Mesothelial cell of epicardium (in vitro differentiated cells): ENCODE measurements around the gene MRPS23. TPM values are rescaled to one million over a fixed set of nuclear protein-coding genes. Genes with fewer than 3 reads are reported as not detected.

Source experiments
- DNase-seq, 2 experiments: peaks; one replicate each; pipeline ENCODE4 v3.0.0; 2021; ENCODE audit warnings: low spot score in 2 of 2; ENCODE audit not compliant: unreplicated experiment in 2 of 2
- H3K27ac Mint-ChIP-seq: 2 replicates; pipeline ENCODE4 v1.8.0; 2021; ENCODE audit warnings: mixed read lengths
- H3K27me3 Mint-ChIP-seq: 2 replicates; pipeline ENCODE4 v1.8.0; 2021; ENCODE audit warnings: low read depth, mixed read lengths
- H3K36me3 Mint-ChIP-seq: 2 replicates; pipeline ENCODE4 v1.8.0; 2021; ENCODE audit warnings: mixed read lengths
- H3K4me1 Mint-ChIP-seq: 2 replicates; pipeline ENCODE4 v1.8.0; 2021; ENCODE audit warnings: mixed read lengths
- H3K4me3 Mint-ChIP-seq: 2 replicates; pipeline ENCODE4 v1.8.0; 2021; ENCODE audit warnings: mild to moderate bottlenecking, moderate library complexity, mixed read lengths
- H3K9me3 Mint-ChIP-seq: 2 replicates; pipeline ENCODE4 v1.8.0; 2021; ENCODE audit warnings: mixed read lengths
- total RNA-seq: library from RNA; stranded (reverse); gene quantifications from 3 replicates; pipeline ENCODE4 v1.2.1, GENCODE V29; 2021
- TF ChIP-seq, protein P1 (sequence below): fragments of 200-600 bp; sonication (generic); IDR thresholded peaks from one replicate; pipeline ENCODE4 v1.5.0; 2021; ENCODE audit warnings: antibody characterized with exemption; ENCODE audit not compliant: unreplicated experiment

MRPS23 gene
- total RNA-seq, 1 donor from 2014 or later, result 42.1 TPM

DNA sequence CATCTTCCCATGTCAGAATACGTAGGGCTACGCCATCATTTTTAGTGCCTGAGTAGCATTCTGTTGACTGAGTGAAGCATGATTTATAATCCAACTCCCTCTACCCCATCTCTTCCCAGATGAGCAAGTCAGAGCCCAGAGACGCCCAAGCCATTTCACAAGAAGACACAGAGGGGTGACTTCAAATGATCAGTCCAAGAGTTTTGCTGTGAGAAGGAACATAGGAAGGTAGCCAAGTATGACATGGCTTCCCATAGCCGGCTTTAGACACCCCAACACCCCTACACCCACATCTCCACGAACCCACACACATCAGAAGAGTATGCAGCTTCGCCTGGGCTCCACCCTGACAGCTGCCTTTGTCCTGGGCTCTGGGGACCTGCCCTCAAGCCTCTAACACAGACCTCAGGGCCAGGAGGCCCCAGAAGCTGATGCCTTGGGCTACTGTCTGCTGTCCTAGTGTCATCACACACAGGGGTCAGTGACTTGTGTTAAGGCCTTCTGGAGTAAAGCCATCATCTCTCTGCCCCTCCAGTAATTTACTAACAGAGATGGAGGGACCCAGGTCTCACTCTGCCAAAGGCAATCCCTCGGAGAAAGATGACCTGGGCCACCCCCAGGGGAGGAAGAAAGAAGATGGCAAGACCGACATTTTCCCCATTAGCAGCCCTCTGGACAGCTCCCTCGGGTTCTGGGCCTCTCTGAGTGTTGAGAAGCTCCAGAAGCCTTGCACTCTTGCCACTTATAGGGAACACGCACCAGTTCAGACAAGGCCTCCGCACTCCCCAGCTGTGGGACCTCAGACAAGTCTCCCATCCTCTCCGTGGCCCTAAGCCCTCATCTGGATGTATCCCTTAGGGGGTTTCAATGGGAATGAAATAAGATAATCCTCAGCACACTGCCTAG is 38.7 kb upstream of the MRPS23 start:
- H3K9me3 Mint-ChIP-seq, result no peaks in the 10 kb centered on the region

DNA sequence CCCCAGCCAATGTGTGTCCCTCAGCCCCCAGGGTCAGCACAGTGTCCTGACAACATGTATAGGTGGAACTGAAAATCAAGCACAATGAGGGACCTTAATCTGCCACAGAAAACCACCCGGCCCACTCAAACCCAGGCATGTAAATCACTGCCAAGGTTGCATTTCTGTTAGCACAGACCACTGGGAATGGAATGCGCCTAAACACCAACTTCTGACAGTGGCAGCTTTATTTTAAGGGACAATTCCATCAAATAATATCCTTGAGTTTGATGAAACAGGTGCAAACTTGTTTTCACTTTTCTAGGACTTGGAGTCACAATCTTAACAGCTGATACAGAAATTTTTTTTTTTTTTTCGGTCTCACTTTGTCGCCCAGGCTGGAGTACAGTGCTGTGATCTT is 37.3 kb upstream of the MRPS23 start:
- peaks cover 11% of the 10 kb centered on the region for H3K36me3 Mint-ChIP-seq
- H3K4me3 Mint-ChIP-seq, result no peak overlapping the region
- TF ChIP-seq, protein P1, sequence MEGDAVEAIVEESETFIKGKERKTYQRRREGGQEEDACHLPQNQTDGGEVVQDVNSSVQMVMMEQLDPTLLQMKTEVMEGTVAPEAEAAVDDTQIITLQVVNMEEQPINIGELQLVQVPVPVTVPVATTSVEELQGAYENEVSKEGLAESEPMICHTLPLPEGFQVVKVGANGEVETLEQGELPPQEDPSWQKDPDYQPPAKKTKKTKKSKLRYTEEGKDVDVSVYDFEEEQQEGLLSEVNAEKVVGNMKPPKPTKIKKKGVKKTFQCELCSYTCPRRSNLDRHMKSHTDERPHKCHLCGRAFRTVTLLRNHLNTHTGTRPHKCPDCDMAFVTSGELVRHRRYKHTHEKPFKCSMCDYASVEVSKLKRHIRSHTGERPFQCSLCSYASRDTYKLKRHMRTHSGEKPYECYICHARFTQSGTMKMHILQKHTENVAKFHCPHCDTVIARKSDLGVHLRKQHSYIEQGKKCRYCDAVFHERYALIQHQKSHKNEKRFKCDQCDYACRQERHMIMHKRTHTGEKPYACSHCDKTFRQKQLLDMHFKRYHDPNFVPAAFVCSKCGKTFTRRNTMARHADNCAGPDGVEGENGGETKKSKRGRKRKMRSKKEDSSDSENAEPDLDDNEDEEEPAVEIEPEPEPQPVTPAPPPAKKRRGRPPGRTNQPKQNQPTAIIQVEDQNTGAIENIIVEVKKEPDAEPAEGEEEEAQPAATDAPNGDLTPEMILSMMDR, result no peak
- no peaks in the 10 kb centered on the region for H3K9me3 Mint-ChIP-seq
- H3K27ac Mint-ChIP-seq, result no peak overlapping the region
- H3K27me3 Mint-ChIP-seq, result no peaks in the 10 kb centered on the region
- DNase-seq, result no peak
- peaks cover 19% of the 10 kb centered on the region for H3K4me1 Mint-ChIP-seq

More for the DNA sequence above, 38.7 kb upstream of the MRPS23 start:
- no peak for DNase-seq
- H3K4me3 Mint-ChIP-seq, result no peak overlapping the region
- TF ChIP-seq, protein P1, result no peak
- H3K27me3 Mint-ChIP-seq, result no peaks in the 10 kb centered on the region
- H3K36me3 Mint-ChIP-seq, result peaks cover 8% of the 10 kb centered on the region
- peak overlapping the region; percentile 11 for H3K27ac Mint-ChIP-seq
- peaks cover 22% of the 10 kb centered on the region for H3K4me1 Mint-ChIP-seq

DNA sequence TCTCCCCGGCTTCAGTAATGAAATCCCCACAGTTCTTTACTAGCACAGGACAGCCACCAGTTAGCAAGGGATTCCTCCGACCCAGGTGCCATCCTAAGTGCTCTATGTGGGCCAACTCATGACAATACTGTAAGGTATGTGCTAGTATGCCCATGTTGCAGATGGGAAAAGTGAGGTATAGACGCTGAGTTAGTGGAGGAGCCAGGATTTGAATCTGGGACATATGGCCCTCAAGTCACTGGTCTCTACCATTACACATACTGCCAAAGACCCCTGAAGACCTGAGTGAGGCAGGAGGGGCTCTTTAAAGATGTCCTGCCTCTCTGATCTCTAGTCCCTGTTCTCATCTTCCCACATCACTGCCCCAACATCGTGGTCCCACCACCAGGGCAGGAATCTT is 36.2 kb upstream of the MRPS23 start:
- peaks cover 11% of the 10 kb centered on the region for H3K36me3 Mint-ChIP-seq
- no peaks in the 10 kb centered on the region for H3K9me3 Mint-ChIP-seq
- peaks cover 25% of the 10 kb centered on the region for H3K4me1 Mint-ChIP-seq
- no peak overlapping the region for H3K4me3 Mint-ChIP-seq
- TF ChIP-seq, protein P1, result no peak
- DNase-seq, result no peak
- H3K27ac Mint-ChIP-seq, result no peak overlapping the region
- H3K27me3 Mint-ChIP-seq, result no peaks in the 10 kb centered on the region

DNA sequence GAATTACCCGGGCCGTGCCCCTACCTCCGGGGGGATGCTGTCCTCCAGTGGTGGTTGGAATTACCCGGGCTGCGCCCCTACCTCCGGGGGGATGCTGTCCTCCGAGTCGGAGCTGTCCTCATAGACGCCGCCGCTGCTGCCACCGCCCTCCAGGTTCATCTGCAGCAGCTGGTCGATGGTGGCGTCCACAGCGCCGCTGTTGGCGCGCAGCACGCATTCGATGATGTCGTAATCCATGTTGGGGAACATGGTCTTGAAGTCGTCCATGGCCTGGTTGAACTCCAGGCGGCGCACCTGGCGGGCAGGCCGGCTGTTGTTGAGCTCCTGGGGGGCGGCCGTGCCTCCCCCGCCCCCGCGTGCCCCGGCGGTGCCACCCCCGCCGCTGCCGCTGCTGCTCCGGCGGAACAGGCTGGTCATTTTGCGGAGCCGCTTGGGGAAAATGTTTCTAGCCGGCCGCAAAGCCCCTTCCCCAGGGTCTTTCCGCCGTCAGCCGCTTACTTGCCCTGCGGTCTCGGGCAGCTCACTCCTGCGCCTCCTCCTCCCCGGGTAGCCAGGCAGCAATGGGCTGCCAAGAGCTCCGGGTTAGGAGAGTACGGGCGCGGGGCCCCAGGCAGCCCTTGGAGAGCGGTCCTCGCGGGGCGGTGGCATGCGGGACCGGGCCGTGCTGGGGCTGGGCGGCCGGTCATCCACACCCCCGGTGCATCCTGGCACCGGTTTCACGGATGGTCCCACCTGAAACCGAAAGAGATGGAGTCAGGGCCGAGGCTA is 35.5 kb upstream of the MRPS23 start:
- Mint-ChIP-seq H3K27ac (no peak overlapping the region), H3K9me3 (no peaks in the 10 kb centered on the region), H3K4me3 (no peak overlapping the region), H3K36me3 (peaks cover 11% of the 10 kb centered on the region), H3K4me1 (peaks cover 30% of the 10 kb centered on the region), H3K27me3 (no peaks in the 10 kb centered on the region)
- TF ChIP-seq, protein P1, result no peak
- no peak for DNase-seq

DNA sequence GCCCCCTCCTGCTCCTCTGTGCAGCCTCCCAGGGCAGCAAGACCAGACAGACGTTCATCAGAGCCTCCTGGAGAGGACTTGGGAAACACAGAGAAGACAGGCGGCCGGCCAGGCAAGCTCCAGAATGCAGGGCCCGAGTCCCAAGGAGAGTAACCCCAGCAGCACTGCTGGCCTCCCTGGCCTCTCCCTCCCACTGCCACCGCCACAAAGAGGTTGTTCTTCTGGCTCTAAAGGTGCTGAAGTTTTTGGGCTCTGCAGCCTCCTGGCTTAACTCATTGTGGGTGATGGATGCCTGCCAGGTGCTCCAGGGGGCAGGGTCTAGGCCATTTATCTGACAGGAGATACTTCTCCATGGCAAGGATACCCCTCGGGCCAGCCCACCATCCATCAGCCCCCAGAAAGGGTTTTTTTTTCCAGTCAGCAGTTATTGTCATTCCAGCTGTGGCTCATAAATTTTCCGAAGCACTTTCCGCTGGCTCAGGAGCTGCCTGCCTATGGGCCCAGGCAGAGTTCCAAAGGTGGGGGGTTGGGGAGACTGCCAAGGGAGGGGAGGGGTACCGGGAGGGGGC is 32.0 kb upstream of the MRPS23 start:
- no peaks in the 10 kb centered on the region for H3K27me3 Mint-ChIP-seq
- H3K4me1 Mint-ChIP-seq, result peaks cover 57% of the 10 kb centered on the region
- no peak overlapping the region for H3K4me3 Mint-ChIP-seq
- TF ChIP-seq, protein P1, result no peak
- no peaks in the 10 kb centered on the region for H3K9me3 Mint-ChIP-seq
- DNase-seq, result no peak
- peak overlapping the region; percentile 98 for H3K27ac Mint-ChIP-seq
- H3K36me3 Mint-ChIP-seq, result peaks cover 14% of the 10 kb centered on the region
